Endothelial cell of umbilical vein (primary cell): ENCODE data around the gene TBC1D10A. TPM values are rescaled to one million over a fixed set of nuclear protein-coding genes. Genes with fewer than 3 reads are reported as not detected.

Experiments used
- BruUV-seq: library from RNA; stranded (reverse); fragments of 400-500 nt; replicated peaks from 2 replicates; lab custom pipeline; 2021; lab: Mats Ljungman, UMichigan
- CTCF ChIA-PET: fragments of 300-600, 350-600 bp; sonication (Branson Sonifier 250); formaldehyde crosslinking; loops from one replicate; lab custom pipeline; 2021; ENCODE audit warnings: antibody characterized with exemption, inconsistent platforms; lab: Charles Lee
- POLR2A ChIA-PET: fragments of 300-600, 350-600 bp; sonication (Branson Sonifier 250); formaldehyde crosslinking; loops from one replicate; lab custom pipeline; 2021; ENCODE audit warnings: antibody characterized with exemption, inconsistent platforms; lab: Charles Lee
- DNase-seq: peaks from one replicate; pipeline ENCODE4 v3.0.0-alpha.2; 2011; ENCODE audit warnings: low read depth, low spot score
- FAIRE-seq: peaks from 2 replicates; lab custom pipeline; 2011; peaks lifted over from hg19 to GRCh38; lab: Jason Lieb, UNC
- H2AFZ ChIP-seq: 2 replicates; pipeline ENCODE4 v1.6.0; 2012; ENCODE audit warnings: low read depth, low read length, control low read depth, inconsistent platforms
- H3K27ac ChIP-seq: 2 replicates; pipeline ENCODE4 v1.5.1; 2011; ENCODE audit warnings: low read depth, mild to moderate bottlenecking, control low read depth, low read length, moderate library complexity; ENCODE audit not compliant: insufficient read depth
- H3K27me3 ChIP-seq, 2 experiments: 2 replicates each; pipeline versions ENCODE4 v1.6.0 to v1.6.1; 2011; ENCODE audit warnings: low read length in 2 of 2, mixed read lengths in 1 of 2; ENCODE audit not compliant: control insufficient read depth in 2 of 2, insufficient read depth in 2 of 2
- H3K36me3 ChIP-seq, 2 experiments: 2 replicates in 1 of 2; 3 replicates in 1 of 2; pipeline ENCODE4 v1.5.1; 2011; ENCODE audit warnings: low read length in 2 of 2, mild to moderate bottlenecking in 1 of 2, moderate library complexity in 1 of 2; ENCODE audit not compliant: control insufficient read depth in 2 of 2, insufficient read depth in 2 of 2; ENCODE audit errors: extremely low read depth in 1 of 2
- H3K4me1 ChIP-seq: 3 replicates; pipeline ENCODE4 v1.5.1; 2011; ENCODE audit warnings: mild to moderate bottlenecking, low read length; ENCODE audit not compliant: control insufficient read depth, insufficient read depth; ENCODE audit errors: extremely low read depth
- H3K4me2 ChIP-seq: 2 replicates; pipeline ENCODE4 v1.6.1; 2011; ENCODE audit warnings: low read length, control low read depth, mixed read lengths; ENCODE audit not compliant: insufficient read depth
- H3K4me3 ChIP-seq, 3 experiments: fragments of 200-600 bp in 1 of 3; sonication (generic), shearing (Covaris generic) in 1 of 3; replicated peaks in 1 of 3; 2 replicates each; pipeline ENCODE4 v1.5.1; 2011 to 2016; ENCODE audit warnings: control low read depth in 3 of 3, low read length in 3 of 3, mild to moderate bottlenecking in 2 of 3, inconsistent platforms in 1 of 3, low read depth in 1 of 3, moderate library complexity in 1 of 3; ENCODE audit not compliant: insufficient read depth in 1 of 3
- H3K79me2 ChIP-seq: 2 replicates; pipeline ENCODE4 v1.6.0; 2012; ENCODE audit warnings: low read length, inconsistent platforms; ENCODE audit not compliant: control insufficient read depth, insufficient read depth
- H3K9ac ChIP-seq: replicated peaks from 2 replicates; pipeline ENCODE3; 2011; ENCODE audit warnings: low read length, control low read depth; ENCODE audit not compliant: insufficient read depth; ENCODE audit errors: extremely low read depth
- H3K9me1 ChIP-seq: replicated peaks from 3 replicates; pipeline ENCODE4 v1.6.0; 2011; ENCODE audit warnings: mild to moderate bottlenecking, low read length; ENCODE audit not compliant: control insufficient read depth, insufficient read depth; ENCODE audit errors: extremely low read depth
- H3K9me3 ChIP-seq: replicated peaks from 2 replicates; pipeline ENCODE4 v1.5.1; 2012; ENCODE audit warnings: low read length, inconsistent platforms; ENCODE audit not compliant: control insufficient read depth, insufficient read depth
- H4K20me1 ChIP-seq: replicated peaks from 2 replicates; pipeline ENCODE3; 2011; ENCODE audit warnings: mild to moderate bottlenecking, low read length; ENCODE audit not compliant: control insufficient read depth, insufficient read depth; ENCODE audit errors: extremely low read depth
- EZH2 ChIP-seq: IDR thresholded peaks from 2 replicates; pipeline ENCODE4 v1.6.1; 2012; ENCODE audit warnings: borderline replicate concordance, low read depth, mild to moderate bottlenecking, moderate library complexity, low read length, inconsistent platforms; ENCODE audit not compliant: severe bottlenecking
- FOS ChIP-seq: IDR thresholded peaks from 2 replicates; pipeline ENCODE4 v1.6.1; 2011; ENCODE audit warnings: mild to moderate bottlenecking, low read length, moderate library complexity, borderline replicate concordance; ENCODE audit not compliant: insufficient read depth
- GATA2 ChIP-seq: IDR thresholded peaks from 2 replicates; pipeline ENCODE4 v1.7.0; 2011; ENCODE audit warnings: low read depth, mild to moderate bottlenecking, moderate library complexity, mixed read lengths, low read length; ENCODE audit not compliant: insufficient read length, insufficient read depth
- JUN ChIP-seq: IDR thresholded peaks from 2 replicates; pipeline ENCODE4 v1.6.1; 2011; ENCODE audit warnings: borderline replicate concordance, low read depth; ENCODE audit not compliant: insufficient read length, insufficient read depth
- MYC ChIP-seq: IDR thresholded peaks from one replicate; pipeline ENCODE4 v1.6.1; 2011; ENCODE audit warnings: mild to moderate bottlenecking, low read depth, low read length
- POLR2A ChIP-seq: IDR thresholded peaks from 2 replicates; pipeline ENCODE4 v1.6.1; 2012; ENCODE audit warnings: low read depth, mild to moderate bottlenecking, control low read depth, low read length
- POLR2AphosphoS5 ChIP-seq: IDR thresholded peaks from 2 replicates; pipeline ENCODE4 v1.6.1; 2012; ENCODE audit warnings: low read depth, mild to moderate bottlenecking, control low read depth, low read length, moderate library complexity; ENCODE audit not compliant: insufficient read depth
- dilution Hi-C: fragments of 300-500 bp; cut with MboI; formaldehyde crosslinking; loops from one replicate; pipeline ENCODE4 v1.15.0; 2019; ENCODE audit warnings: low sequenced_read_pairs; ENCODE audit not compliant: extremely low pct_ligation_motif_present
- intact Hi-C: fragments of 100-400 bp; cut with micrococcal nuclease; formaldehyde crosslinking; loops from one replicate; pipeline ENCODE4 v1.10.0; 2022
- polyA plus RNA-seq, 4 experiments: library from polyadenylated mRNA; depleted of rRNA in 3 of 4; stranded (reverse) in 3 of 4; unstranded in 1 of 4; fragments of >200 nt; gene quantifications; 2 replicates each; pipeline versions ENCODE4 v1.2.1 to v1.2.3, GENCODE V29; 2011 to 2012; ENCODE audit warnings: missing spikeins in 1 of 4
- total RNA-seq: library from RNA; stranded (reverse); gene quantifications from 2 replicates; pipeline ENCODE4 v1.2.3, GENCODE V29; 2021
- TF ChIP-seq, protein P1 (sequence below), 2 donors: IDR thresholded peaks; 1 replicate in 1 of 2; 2 replicates in 1 of 2; pipeline ENCODE4 v1.5.1; 2011; ENCODE audit warnings: low read length in 2 of 2, mild to moderate bottlenecking in 2 of 2, moderate library complexity in 2 of 2, control low read depth in 1 of 2, inconsistent platforms in 1 of 2, low read depth in 1 of 2; ENCODE audit not compliant: insufficient read depth in 1 of 2; ENCODE audit errors: extremely low read depth in 1 of 2
- TF ChIP-seq, protein P2 (sequence below): IDR thresholded peaks from 2 replicates; pipeline ENCODE4 v1.6.1; 2011; ENCODE audit not compliant: insufficient read depth, insufficient read length

The TBC1D10A gene
- total and polyA plus RNA-seq, 2 donors (not counting 3 experiments of a cell fraction or from before 2014, with no cell fraction given) = 10.0 to 11.9 TPM

DNA sequence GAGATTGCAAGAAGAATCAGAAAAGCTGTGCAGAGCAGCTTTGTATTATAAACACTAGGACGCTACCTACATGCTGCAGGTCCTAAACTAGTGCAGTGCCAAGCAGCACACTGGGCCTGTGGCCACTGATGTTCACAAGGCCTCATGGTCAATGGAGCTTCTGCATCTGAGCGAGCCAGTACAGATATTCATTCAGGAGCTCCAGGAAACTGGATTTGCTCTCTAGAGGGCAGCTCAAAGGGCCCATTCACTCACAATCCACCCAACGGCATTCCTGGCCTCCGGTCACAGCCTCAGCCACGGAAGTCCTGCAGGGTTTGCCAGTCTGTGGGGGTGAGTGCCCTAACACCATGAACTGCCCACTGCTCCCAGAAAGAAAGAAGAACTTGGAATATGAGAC, 5.8 kb upstream of the TBC1D10A start:
- BruUV-seq = no TSS peak
- TF ChIP-seq POLR2AphosphoS5 = no peak
- TF ChIP-seq, protein P1, sequence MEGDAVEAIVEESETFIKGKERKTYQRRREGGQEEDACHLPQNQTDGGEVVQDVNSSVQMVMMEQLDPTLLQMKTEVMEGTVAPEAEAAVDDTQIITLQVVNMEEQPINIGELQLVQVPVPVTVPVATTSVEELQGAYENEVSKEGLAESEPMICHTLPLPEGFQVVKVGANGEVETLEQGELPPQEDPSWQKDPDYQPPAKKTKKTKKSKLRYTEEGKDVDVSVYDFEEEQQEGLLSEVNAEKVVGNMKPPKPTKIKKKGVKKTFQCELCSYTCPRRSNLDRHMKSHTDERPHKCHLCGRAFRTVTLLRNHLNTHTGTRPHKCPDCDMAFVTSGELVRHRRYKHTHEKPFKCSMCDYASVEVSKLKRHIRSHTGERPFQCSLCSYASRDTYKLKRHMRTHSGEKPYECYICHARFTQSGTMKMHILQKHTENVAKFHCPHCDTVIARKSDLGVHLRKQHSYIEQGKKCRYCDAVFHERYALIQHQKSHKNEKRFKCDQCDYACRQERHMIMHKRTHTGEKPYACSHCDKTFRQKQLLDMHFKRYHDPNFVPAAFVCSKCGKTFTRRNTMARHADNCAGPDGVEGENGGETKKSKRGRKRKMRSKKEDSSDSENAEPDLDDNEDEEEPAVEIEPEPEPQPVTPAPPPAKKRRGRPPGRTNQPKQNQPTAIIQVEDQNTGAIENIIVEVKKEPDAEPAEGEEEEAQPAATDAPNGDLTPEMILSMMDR (IDR thresholded peaks at IDR 0.05; ENCODE audit: extremely low read depth in 1 of 2, insufficient read depth in 1 of 2, low read depth in 1 of 2, low read length in 2 of 2) = no peak
- no peak for TF ChIP-seq EZH2
- TF ChIP-seq, protein P2, sequence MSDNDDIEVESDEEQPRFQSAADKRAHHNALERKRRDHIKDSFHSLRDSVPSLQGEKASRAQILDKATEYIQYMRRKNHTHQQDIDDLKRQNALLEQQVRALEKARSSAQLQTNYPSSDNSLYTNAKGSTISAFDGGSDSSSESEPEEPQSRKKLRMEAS = no peak
- TF ChIP-seq GATA2 = no peak
- no peak for TF ChIP-seq MYC
- no peak for TF ChIP-seq POLR2A
- no peak for TF ChIP-seq JUN
- TF ChIP-seq FOS = no peak
- no peak for DNase-seq
- dilution Hi-C loops = no loop called here
- Histone ChIP-seq H3K36me3 (peaks cover 29 to 48% of the 10 kb centered on the region in 2 experiments), H3K9me3 (no peaks in the 10 kb centered on the region), H3K9me1 (no peaks in the 10 kb centered on the region), H4K20me1 (no peaks in the 10 kb centered on the region), H3K9ac (no peak overlapping the region), H3K4me1 (no peaks in the 10 kb centered on the region), H3K4me2 (no peak overlapping the region), H3K4me3 (no peak overlapping the region), H3K27ac (no peak overlapping the region), H3K27me3 (no peaks in the 10 kb centered on the region), H3K79me2 (no peaks in the 10 kb centered on the region), H2AFZ (no peak overlapping the region)
- POLR2A ChIA-PET = interaction anchor here (0.6 kb wide), 1 partner anchor 40 kb away, joined by 3 read pairs; no protein-coding TSS in a partner anchor
- CTCF ChIA-PET = interaction anchor here (1.2 to 14.7 kb wide), 2 partner anchors 44 to 55 kb away, joined by 4 to 164 read pairs; partner anchors contain the start of genes CASTOR1 and RNF215
- intact Hi-C loops = no loop called here
- FAIRE-seq = no peak
